Measurements from ENCODE around the gene MACROD1. TPM values are rescaled to one million over a fixed set of nuclear protein-coding genes. Genes with fewer than 3 reads are reported as not detected.

The MACROD1 gene
- total and polyA plus RNA-seq, 2 of the 13 experiments (the other 11 are each of a cell fraction or from before 2014, with no cell fraction given) = 23.1 to 34.5 TPM

DNA sequence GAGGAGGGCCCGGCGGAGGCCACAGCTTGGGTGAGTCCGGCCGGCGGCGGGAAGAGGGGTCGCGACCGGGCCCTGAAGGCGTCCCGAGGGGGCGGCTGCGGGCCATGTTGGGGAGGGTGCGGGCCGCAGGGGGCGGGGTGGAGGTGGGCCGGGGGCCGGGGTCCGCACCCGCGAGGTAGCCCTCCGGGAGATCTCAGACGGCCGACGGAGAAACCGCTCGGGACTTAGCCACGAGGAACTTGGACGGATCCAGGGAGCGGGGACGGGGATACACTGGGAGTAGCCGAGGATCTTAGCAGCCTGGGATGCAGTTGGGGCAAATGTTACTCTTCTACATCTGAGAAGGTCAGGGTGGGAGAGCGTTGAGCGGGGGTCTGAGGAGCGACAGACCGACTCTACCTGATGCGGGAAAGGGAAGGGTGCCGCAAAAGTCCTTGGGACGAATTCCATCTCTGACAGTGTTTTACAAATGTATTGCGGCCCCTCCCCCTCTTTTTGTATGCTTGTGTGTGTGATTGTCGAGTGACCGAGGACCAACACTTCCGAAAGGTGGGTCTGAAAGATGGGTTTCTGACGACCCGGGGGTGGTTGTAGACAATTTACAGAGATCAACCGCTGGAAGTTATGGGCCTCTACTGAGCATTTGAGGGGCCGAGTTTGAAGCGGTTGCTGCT lies 20.7 kb upstream of the MACROD1 start:
- Histone ChIP-seq H2AFZ (ENCODE audit: low read length) (no peak overlapping the region), H3K36me3 (replicated peaks in 1 of 2; ENCODE audit: control insufficient read depth in 1 of 2, insufficient read depth in 2 of 2, low read length in 2 of 2) (peaks cover 3% of the 10 kb centered on the region in 2 experiments; a peak in 2 of 5 replicates), H3K4me2 (ENCODE audit: low read depth, low read length) (no peak overlapping the region), H4K20me1 (ENCODE audit: insufficient read depth, low read length) (peaks cover 19% of the 10 kb centered on the region), H3K4me1 (ENCODE audit: insufficient read depth, low read length) (peaks cover 48% of the 10 kb centered on the region), H3K9me3 (ENCODE audit: low read length) (no peaks in the 10 kb centered on the region), H3K27ac (ENCODE audit: extremely low read length, insufficient read depth, low read length) (no peak overlapping the region), H3K9ac (ENCODE audit: insufficient read depth, low read depth, low read length) (no peak overlapping the region), H3K4me3 (replicated peaks in 1 of 3; ENCODE audit: insufficient read depth in 1 of 3, low read depth in 2 of 3, low read length in 3 of 3) (no peak overlapping the region), H3K79me2 (ENCODE audit: insufficient read depth, low read length) (peaks cover 11% of the 10 kb centered on the region), H3K27me3 (ENCODE audit: control insufficient read depth in 1 of 2, insufficient read depth in 2 of 2, low read length in 2 of 2) (no peaks in the 10 kb centered on the region)
- ChIA-PET POLR2A (interaction anchor here (0.6 to 2.7 kb wide), 22 partner anchors 9 to 694 kb away, joined by 3 to 31 read pairs (median 6); partner anchors contain the start of genes BAD, ESRRA, FERMT3 and MACROD1), CTCF (ENCODE audit: low intra/inter-chr PET ratio, low total read pairs) (no interaction called here)
- in situ Hi-C loops (cut with HindIII; ENCODE audit: extremely low pct_ligation_motif_present, low pct_unique_long_range_greater_than_20kb) = no loop called here
- intact Hi-C loops (cut with micrococcal nuclease; ENCODE audit: unreplicated experiment) = loop anchor here (5.0 to 10.0 kb wide), 2 partner anchors 56 to 118 kb away; partner anchors contain the start of genes CATSPERZ, ESRRA and FKBP2
- no peak for DNase-seq (ENCODE audit: low spot score)
- FAIRE-seq = no peak
- no peak for ATAC-seq
- WGBS (ENCODE audit: low lambda C conversion rate) = 0% methylated on average over 23 of the region's 48 CpGs
- BruUV-seq (replicated peaks) = no TSS peak
- TF ChIP-seq PHF8 (CRISPR knock-in tag; IDR thresholded peaks at IDR 0.05) (0 out of 2 replicates have a peak, but pooled peaks have one; percentile 32), EP300 (IDR thresholded peaks at IDR 0.05; ENCODE audit: low read depth in 2 of 2, low read length in 2 of 2) (no peak), EP300 (CRISPR knock-in tag; IDR thresholded peaks at IDR 0.05; ENCODE audit: borderline replicate concordance) (no peak), GATAD1 (CRISPR knock-in tag; IDR thresholded peaks at IDR 0.05) (no peak), MEIS2 (CRISPR knock-in tag; IDR thresholded peaks at IDR 0.05) (no peak), NCOR1 (IDR thresholded peaks at IDR 0.05; ENCODE audit: borderline replicate concordance, low read length) (no peak), SP5 (CRISPR knock-in tag; IDR thresholded peaks at IDR 0.05; ENCODE audit: borderline replicate concordance, low read depth) (no peak), ZSCAN21 (CRISPR knock-in tag; IDR thresholded peaks at IDR 0.05; ENCODE audit: borderline replicate concordance) (no peak; the same call in 1 of the 2 replicates), CREB1 (IDR thresholded peaks at IDR 0.05) (no peak), CREB1 (CRISPR knock-in tag; IDR thresholded peaks at IDR 0.05) (no peak), ZNF678 (CRISPR knock-in tag; IDR thresholded peaks at IDR 0.05) (no peak), ZNF292 (CRISPR knock-in tag; IDR thresholded peaks at IDR 0.05; ENCODE audit: borderline replicate concordance, low read depth) (peak; percentile 10; the same call in 1 of the 2 replicates)
- TF ChIP-seq, protein P1, sequence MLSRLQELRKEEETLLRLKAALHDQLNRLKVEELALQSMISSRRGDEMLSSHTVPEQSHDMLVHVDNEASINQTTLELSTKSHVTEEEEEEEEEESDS (CRISPR knock-in tag; IDR thresholded peaks at IDR 0.05; ENCODE audit: borderline replicate concordance) = no peak
- TF ChIP-seq, protein P2, sequence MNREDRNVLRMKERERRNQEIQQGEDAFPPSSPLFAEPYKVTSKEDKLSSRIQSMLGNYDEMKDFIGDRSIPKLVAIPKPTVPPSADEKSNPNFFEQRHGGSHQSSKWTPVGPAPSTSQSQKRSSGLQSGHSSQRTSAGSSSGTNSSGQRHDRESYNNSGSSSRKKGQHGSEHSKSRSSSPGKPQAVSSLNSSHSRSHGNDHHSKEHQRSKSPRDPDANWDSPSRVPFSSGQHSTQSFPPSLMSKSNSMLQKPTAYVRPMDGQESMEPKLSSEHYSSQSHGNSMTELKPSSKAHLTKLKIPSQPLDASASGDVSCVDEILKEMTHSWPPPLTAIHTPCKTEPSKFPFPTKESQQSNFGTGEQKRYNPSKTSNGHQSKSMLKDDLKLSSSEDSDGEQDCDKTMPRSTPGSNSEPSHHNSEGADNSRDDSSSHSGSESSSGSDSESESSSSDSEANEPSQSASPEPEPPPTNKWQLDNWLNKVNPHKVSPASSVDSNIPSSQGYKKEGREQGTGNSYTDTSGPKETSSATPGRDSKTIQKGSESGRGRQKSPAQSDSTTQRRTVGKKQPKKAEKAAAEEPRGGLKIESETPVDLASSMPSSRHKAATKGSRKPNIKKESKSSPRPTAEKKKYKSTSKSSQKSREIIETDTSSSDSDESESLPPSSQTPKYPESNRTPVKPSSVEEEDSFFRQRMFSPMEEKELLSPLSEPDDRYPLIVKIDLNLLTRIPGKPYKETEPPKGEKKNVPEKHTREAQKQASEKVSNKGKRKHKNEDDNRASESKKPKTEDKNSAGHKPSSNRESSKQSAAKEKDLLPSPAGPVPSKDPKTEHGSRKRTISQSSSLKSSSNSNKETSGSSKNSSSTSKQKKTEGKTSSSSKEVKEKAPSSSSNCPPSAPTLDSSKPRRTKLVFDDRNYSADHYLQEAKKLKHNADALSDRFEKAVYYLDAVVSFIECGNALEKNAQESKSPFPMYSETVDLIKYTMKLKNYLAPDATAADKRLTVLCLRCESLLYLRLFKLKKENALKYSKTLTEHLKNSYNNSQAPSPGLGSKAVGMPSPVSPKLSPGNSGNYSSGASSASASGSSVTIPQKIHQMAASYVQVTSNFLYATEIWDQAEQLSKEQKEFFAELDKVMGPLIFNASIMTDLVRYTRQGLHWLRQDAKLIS (CRISPR knock-in tag; IDR thresholded peaks at IDR 0.05) = no peak
- TF ChIP-seq, protein P3, sequence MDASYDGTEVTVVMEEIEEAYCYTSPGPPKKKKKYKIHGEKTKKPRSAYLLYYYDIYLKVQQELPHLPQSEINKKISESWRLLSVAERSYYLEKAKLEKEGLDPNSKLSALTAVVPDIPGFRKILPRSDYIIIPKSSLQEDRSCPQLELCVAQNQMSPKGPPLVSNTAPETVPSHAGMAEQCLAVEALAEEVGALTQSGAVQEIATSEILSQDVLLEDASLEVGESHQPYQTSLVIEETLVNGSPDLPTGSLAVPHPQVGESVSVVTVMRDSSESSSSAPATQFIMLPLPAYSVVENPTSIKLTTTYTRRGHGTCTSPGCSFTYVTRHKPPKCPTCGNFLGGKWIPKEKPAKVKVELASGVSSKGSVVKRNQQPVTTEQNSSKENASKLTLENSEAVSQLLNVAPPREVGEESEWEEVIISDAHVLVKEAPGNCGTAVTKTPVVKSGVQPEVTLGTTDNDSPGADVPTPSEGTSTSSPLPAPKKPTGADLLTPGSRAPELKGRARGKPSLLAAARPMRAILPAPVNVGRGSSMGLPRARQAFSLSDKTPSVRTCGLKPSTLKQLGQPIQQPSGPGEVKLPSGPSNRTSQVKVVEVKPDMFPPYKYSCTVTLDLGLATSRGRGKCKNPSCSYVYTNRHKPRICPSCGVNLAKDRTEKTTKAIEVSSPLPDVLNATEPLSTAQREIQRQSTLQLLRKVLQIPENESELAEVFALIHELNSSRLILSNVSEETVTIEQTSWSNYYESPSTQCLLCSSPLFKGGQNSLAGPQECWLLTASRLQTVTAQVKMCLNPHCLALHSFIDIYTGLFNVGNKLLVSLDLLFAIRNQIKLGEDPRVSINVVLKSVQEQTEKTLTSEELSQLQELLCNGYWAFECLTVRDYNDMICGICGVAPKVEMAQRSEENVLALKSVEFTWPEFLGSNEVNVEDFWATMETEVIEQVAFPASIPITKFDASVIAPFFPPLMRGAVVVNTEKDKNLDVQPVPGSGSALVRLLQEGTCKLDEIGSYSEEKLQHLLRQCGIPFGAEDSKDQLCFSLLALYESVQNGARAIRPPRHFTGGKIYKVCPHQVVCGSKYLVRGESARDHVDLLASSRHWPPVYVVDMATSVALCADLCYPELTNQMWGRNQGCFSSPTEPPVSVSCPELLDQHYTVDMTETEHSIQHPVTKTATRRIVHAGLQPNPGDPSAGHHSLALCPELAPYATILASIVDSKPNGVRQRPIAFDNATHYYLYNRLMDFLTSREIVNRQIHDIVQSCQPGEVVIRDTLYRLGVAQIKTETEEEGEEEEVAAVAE (CRISPR knock-in tag; IDR thresholded peaks at IDR 0.05; ENCODE audit: borderline replicate concordance) = no peak

Data from HepG2 (cell line).